Endothelial cell (in vitro differentiated cells): ENCODE measurements around the gene RBP3. TPM values are rescaled to one million over a fixed set of nuclear protein-coding genes. Genes with fewer than 3 reads are reported as not detected.

ENCODE experiments used
- DNase-seq: peaks from one replicate; pipeline ENCODE4 v3.0.0; 2021; ENCODE audit warnings: low spot score
- H3K27ac Mint-ChIP-seq: one replicate; pipeline ENCODE4 v1.8.0; 2021; ENCODE audit warnings: mixed read lengths, inconsistent platforms; ENCODE audit not compliant: unreplicated experiment
- H3K27me3 Mint-ChIP-seq: one replicate; pipeline ENCODE4 v1.8.0; 2021; ENCODE audit warnings: mild to moderate bottlenecking, moderate library complexity, mixed read lengths, inconsistent platforms; ENCODE audit not compliant: unreplicated experiment
- H3K36me3 Mint-ChIP-seq: one replicate; pipeline ENCODE4 v1.8.0; 2021; ENCODE audit warnings: mild to moderate bottlenecking, low read depth, mixed read lengths, inconsistent platforms; ENCODE audit not compliant: unreplicated experiment
- H3K4me1 Mint-ChIP-seq: one replicate; pipeline ENCODE4 v1.8.0; 2021; ENCODE audit warnings: mild to moderate bottlenecking, mixed read lengths, inconsistent platforms; ENCODE audit not compliant: unreplicated experiment
- H3K4me3 Mint-ChIP-seq: one replicate; pipeline ENCODE4 v1.8.0; 2021; ENCODE audit warnings: mild to moderate bottlenecking, mixed read lengths, inconsistent platforms; ENCODE audit not compliant: unreplicated experiment
- H3K9me3 Mint-ChIP-seq: one replicate; pipeline ENCODE4 v1.8.0; 2021; ENCODE audit warnings: mixed read lengths, inconsistent platforms; ENCODE audit not compliant: unreplicated experiment
- CTCF ChIP-seq: fragments of 200-600 bp; sonication (generic); IDR thresholded peaks from one replicate; pipeline ENCODE4 v1.5.0; 2021; ENCODE audit warnings: antibody characterized with exemption; ENCODE audit not compliant: unreplicated experiment
- total RNA-seq: library from RNA; stranded (reverse); fragmentation: NEBNext Ultra II Directional; extraction: Animal tissue kit (Norgen Biotek cat#: 25700); gene quantifications from one replicate; pipeline ENCODE4 v1.2.1, GENCODE V29; 2021; ENCODE audit not compliant: unreplicated experiment

Gene RBP3
- total RNA-seq, 1 donor from 2014 or later, result not detected

- no peaks in the 10 kb centered on the region for H3K36me3 Mint-ChIP-seq
- TF ChIP-seq CTCF, result no peak
- no peak for DNase-seq
- H3K27me3 Mint-ChIP-seq, result no peaks in the 10 kb centered on the region
- H3K4me3 Mint-ChIP-seq, result no peak overlapping the region
- no peak overlapping the region for H3K27ac Mint-ChIP-seq
- H3K9me3 Mint-ChIP-seq, result no peaks in the 10 kb centered on the region
- peaks cover 6% of the 10 kb centered on the region for H3K4me1 Mint-ChIP-seq
These were observed 13.5 kb upstream of the RBP3 start for GRCh38 chr10:47334466-47335295.

DNA sequence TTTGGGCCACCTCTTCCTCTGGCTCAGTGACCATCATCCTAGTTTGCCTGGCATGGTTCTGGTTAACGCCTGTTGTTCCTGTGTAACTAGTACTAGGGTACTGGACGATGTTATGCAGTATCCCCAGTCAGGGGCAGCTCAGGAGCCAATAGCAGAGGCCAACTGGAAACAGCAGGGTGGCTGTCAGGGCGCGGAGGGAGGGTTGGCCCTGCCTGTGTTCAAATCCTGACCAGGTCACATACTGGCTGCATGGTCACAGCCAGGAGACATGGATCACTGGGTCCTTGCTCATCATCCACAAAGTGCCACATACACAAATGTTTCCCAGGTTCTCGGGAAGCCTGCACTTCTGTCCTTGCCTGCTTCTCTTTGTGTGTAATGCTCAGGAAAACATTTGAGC is 12.3 kb upstream of the RBP3 start:
- H3K27me3 Mint-ChIP-seq, result no peaks in the 10 kb centered on the region

GRCh38 chr10:47336387-47337134 is 11.6 kb upstream of the RBP3 start:
- Mint-ChIP-seq H3K4me1 (peaks cover 6% of the 10 kb centered on the region), H3K4me3 (no peak overlapping the region), H3K36me3 (no peaks in the 10 kb centered on the region), H3K27ac (no peak overlapping the region), H3K9me3 (no peaks in the 10 kb centered on the region), H3K27me3 (no peaks in the 10 kb centered on the region)
- no peak for DNase-seq
- no peak for TF ChIP-seq CTCF

More for the DNA sequence above, 12.3 kb upstream of the RBP3 start:
- Mint-ChIP-seq H3K36me3 (no peaks in the 10 kb centered on the region), H3K9me3 (no peaks in the 10 kb centered on the region), H3K27ac (no peak overlapping the region), H3K4me1 (peaks cover 6% of the 10 kb centered on the region), H3K4me3 (no peak overlapping the region)
- no peak for DNase-seq
- TF ChIP-seq CTCF, result no peak

- no peak for DNase-seq
- TF ChIP-seq CTCF, result no peak
- H3K4me3 Mint-ChIP-seq, result no peak overlapping the region
- peaks cover 6% of the 10 kb centered on the region for H3K4me1 Mint-ChIP-seq
- H3K36me3 Mint-ChIP-seq, result no peaks in the 10 kb centered on the region
- no peaks in the 10 kb centered on the region for H3K27me3 Mint-ChIP-seq
- H3K27ac Mint-ChIP-seq, result no peak overlapping the region
- H3K9me3 Mint-ChIP-seq, result no peaks in the 10 kb centered on the region
These were observed 10.9 kb upstream of the RBP3 start for GRCh38 chr10:47337310-47337709.
